Measurements from ENCODE around the gene IZUMO2.

GRCh38 chr19:50178320-50178719, 15.2 kb upstream of the IZUMO2 start:
- TF ChIP-seq CTCF (IDR thresholded peaks at IDR 0.05) (no peak), POLR2A (IDR thresholded peaks at IDR 0.05) (no peak)

Data from body of pancreas (tissue), 4 donors.